HPDE6-E6E7 (cell line): Measurements from ENCODE around the gene LHFPL3.
"Not testable (repeated sequence)": the region's sequence is repeated elsewhere in the genome, so short reads cannot be mapped to it uniquely, and the experiment has no call there.

Experiments
- DNase-seq: peaks from one replicate; pipeline ENCODE4 v3.0.0; 2011; ENCODE audit warnings: missing footprints; ENCODE audit errors: extremely low spot score

Gene LHFPL3

DNA sequence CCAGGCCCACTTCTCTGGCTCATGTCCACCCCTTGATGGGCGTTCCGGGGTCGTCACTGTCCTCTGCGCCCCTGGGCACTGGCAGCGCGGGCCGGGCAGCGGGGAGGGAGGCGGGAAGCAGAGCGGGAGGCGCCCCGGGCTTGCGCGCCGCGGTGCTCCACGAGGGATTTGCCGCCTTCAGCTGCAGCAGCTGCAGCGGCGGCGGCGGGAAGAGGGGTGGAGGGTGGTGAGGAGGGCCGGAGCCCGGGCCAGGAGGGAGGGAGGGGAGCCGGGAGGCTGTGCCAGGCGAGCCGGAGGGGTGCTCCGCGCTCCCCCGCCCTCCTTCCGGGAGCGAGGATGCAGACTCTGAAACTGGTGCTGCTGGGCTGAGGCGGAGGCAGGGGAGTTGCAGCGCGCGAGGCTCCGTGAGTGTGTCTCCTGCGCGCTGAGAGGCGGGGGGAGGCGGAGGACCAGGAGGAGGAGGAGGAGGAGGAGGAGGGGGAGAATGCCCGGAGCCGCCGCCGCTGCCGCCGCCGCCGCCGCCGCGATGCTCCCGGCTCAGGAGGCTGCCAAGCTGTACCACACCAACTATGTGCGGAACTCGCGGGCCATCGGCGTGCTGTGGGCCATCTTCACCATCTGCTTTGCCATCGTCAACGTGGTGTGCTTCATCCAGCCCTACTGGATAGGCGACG lies at the start of gene LHFPL3:
TSS of gene LHFPL3 (plus strand) at position 308 of the 674 bp plus-strand sequence.
- DNase-seq, result no peak

DNA sequence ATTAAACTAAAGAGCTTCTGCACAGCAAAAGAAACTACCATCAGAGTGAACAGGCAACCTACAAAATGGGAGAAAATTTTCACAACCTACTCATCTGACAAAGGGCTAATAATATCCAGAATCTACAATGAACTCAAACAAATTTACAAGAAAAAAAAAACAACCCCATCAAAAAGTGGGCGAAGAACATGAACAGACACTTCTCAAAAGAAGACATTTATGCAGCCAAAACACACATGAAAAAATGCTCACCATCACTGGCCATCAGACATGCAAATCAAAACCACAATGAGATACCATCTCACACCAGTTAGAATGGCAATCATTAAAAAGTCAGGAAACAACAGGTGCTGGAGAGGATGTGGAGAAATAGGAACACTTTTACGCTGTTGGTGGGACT lies 46.7 kb upstream of the LHFPL3 start:
- DNase-seq, result not testable (repeated sequence)

DNA sequence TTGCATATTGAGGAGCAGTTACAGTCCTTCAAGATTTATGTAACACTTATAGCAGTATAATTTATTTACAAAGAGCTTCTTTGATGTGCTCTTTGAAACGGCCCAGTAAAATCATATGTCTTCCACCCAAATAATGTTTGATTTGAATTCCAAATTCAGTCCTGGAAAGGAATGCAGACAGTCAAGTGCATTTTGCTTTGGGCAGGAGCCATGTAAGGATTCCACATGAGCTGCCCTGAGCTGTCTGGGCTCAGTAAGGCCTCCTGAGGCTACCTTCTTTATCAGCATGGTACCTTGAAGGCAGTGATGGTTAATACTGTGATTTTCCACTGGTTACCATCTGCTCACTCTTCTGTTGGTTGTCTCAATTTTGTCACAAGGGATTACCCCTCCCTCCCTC lies 41.6 kb upstream of the LHFPL3 start:
- no peak for DNase-seq

GRCh38 chr7:104288137-104288536 lies 40.3 kb upstream of the LHFPL3 start:
- DNase-seq, result no peak

DNA sequence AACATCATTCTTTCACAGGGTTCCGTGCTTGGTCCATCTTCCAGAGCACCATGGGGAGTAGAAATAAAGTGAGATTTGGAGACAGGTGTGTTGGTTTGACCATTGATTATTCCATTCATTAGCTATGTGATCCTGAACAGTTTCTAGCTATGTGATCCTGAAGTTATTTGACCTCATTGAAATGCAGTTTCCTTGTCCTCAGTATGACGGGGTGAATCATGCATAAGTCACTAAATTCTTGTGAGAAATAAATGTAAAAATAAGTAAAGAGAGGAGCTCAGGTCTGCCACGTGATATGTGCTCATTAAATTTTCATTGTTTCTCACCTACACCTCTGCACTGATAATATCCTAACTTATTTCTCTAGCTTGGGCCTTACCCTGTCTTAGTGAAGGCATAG lies 34.1 kb upstream of the LHFPL3 start:
- no peak for DNase-seq

DNA sequence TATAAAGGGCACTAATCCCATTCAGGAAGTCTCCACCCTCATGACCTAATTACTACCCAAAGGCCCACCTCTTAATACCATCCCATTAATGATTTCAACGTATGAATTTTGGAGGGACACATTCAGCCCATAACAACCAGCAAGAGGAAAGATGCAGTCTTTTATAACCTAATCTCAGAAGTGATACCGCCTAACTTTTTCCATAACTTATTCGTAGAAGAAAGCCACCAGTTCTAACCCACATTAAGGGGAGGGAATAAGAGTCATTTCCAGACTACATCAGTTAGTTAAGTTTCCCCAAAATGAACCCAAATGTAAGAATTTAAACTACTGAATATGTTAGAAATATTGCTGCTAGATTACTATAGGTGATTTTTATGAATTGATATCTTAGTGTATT lies 32.1 kb upstream of the LHFPL3 start:
- DNase-seq, result no peak

GRCh38 chr7:104296900-104297299 lies 31.5 kb upstream of the LHFPL3 start:
- no peak for DNase-seq

DNA sequence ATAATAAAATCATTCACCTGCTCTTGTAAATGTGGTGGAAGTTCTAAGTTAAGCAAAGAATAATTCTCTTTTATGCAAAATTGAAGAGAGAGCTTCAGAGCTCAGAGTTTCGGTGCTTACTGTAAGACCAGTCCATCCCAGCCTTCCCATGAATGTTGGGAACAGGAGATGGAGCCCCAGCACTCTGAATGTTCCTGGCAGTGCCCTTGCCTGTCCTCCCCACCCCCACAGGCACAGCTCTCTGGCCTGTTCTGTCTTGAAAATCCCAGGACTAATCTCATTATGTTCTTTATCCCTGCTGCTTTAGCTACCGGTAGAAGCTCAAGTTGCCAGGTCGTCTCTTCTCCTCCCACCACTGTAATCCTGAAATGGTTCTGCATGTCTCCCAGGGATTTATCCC lies 29.1 kb upstream of the LHFPL3 start:
- no peak for DNase-seq

DNA sequence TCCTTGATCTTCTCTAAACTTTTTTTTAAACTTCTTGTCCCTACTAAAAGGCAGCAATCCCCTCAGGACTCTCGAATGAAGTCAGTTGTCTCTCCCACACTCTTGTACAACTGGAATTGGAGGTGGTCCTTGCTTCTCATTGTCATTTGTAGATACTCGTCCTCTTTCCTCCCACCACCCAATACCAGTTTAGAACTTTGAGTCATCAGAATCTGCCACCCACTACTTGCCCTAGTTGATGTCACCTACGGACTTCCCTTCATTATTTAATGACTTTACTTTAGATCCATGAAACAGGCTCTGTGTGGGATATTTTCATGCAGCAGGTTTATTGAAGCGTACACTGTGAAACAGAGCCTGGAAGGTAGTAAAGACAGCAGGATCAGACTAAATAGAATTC lies 28.6 kb upstream of the LHFPL3 start:
- DNase-seq, result no peak

DNA sequence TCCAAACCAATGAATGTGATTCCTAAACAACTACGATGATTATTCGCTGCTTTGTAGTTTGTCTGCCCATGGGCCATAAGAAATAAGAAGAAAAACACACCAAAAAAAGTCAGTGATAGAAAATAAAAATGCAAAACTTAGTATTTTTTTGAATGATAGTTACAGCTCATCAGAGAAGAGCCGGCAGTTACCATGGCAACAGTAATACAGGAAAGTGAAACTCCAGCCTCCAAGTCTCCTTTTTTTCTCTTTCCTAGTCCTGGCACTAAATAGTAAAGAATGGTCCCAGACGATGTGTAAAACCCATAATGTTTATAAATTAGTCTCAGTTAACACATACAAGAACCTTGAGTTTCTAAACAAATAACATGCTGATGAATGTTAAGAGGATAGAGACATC lies 21.6 kb upstream of the LHFPL3 start:
- DNase-seq, result no peak

DNA sequence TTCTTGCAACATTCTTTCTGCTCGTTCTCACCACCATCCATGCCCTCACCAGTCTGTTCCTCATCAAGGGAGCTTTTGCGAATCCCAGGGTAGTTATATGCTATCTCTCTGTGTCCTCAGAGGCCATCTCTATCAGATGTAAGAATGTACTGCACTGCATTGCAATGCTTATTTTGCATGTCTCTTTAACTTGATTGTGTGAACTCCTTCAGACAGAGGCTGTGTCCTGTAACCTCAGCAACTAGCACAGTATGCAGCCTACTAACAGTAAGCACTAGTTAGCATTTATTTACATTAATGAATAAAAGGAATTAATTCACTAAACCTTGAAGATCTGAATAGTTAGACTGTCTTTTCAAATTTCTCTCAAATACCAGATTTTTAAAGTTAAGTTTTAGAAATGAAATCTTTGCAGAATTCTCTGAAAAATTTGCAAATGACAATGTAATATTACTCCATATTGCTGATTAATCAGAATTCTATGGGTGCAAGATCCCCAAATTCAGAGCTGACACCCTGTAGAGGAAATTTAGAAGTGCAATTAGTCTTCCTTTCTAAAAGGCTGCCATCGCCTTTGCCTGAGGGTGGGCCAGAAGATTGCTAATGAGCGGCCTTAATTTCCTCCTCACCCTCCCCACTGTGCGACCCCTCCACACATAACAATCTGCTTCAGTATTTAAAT lies 10.3 kb upstream of the LHFPL3 start:
- no peak for DNase-seq

GRCh38 chr7:104327534-104327933 lies 869 bp upstream of the LHFPL3 start:
- no peak for DNase-seq

GRCh38 chr7:104327938-104328295 lies 486 bp upstream of the LHFPL3 start:
- DNase-seq, result no peak

- no peak for DNase-seq
These were observed 795 bp downstream of the LHFPL3 start for GRCh38 chr7:104328970-104329825.

- DNase-seq, result no peak
These were observed 13.1 kb downstream of the LHFPL3 start for GRCh38 chr7:104341546-104341945.

GRCh38 chr7:104352736-104353135 lies 24.3 kb downstream of the LHFPL3 start:
- no peak for DNase-seq

DNA sequence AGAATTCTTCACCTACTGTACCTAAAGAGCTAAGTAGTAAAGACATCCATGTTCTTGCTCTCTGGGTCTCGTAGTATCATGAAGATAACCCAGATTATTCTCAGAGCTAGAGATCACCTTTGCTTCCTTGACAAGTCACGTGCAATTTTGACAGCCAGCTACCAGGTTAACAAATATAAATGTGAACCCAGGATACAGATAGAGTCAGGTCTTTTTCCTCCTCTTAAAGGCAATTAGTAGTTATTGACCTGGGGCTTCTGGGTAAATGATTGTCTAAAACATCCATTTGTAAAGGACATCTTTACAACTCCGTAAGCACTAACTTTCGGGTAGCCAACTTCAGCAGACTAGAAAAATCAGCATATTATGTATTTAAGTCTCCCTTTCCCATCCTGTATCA lies 28.8 kb downstream of the LHFPL3 start:
- no peak for DNase-seq

DNA sequence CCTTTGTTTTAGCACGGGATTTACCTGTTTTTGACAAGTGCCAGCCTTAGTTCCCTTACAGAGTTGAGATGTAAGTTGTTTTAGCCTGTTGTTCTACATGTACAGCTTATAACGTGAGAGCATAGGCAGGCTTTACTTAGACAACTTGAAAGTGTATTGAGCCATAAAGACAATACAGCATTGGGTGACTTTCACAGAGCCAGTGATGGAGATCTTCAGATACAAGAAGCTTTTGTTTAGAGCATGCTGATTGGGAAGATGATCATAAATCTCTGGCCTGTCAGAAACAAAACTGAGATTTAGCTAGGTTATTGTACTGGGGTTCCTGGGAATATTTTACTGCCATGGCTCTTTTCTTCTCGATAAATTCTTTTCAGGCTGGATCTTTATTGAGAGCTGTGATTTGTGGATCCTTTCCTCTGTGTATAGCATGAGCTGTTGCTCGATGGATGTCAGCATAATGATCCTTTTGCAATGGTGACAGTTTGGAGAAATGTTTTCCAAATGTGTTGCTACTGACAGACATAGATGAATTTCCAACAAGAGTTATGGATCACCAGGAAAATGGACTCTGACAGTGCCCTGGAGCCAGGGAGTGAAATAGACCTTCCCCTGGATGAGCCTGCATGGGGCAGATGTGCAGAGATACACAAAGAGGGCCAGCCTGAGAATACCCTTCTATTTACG lies 30.2 kb downstream of the LHFPL3 start:
- no peak for DNase-seq

DNA sequence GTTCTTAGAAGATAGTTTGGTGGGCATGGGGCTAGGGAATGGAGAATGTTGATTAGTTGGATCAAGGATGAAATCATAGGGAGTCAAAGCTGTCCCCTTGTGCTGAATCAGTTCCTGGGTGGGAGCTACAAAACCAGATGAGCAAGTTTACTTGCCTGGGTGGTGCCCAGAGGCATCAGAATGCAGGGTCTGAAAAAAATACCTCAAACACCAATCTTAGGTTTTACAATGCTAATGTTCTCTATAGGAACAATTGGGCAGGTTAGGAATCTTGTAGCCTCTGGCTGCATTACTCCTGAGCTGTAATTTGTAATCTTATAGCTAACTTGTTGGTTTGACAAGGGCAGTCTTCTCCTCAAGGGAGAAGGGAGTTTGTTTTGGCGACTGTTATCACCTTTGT lies 34.4 kb downstream of the LHFPL3 start:
- DNase-seq, result no peak

GRCh38 chr7:104363355-104363754 lies 35.0 kb downstream of the LHFPL3 start:
- no peak for DNase-seq

DNA sequence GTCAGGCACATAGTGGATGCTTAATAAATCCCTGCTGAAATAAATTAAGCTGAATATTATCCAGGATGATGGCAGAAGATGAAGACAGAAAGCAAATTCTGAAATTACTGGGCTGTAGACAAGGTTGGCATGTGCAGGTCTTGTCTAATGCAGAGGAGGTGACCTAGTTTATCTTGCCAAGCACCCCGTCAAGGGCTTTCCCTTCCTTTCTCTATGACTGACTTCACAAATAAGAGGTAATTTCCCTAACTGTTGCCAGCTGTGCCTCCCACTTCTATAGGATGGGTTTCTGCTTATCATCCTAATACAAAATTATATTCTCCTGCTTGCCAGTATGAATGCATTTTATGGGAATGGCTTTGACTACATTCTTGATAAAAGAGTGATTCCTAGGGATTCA lies 38.0 kb downstream of the LHFPL3 start:
- DNase-seq, result no peak

- no peak for DNase-seq
These were observed 39.5 kb downstream of the LHFPL3 start for GRCh38 chr7:104367926-104368325.
